HL-60 (cell line): ENCODE results near the gene APOL1.

ENCODE experiments used
- DNase-seq, 2 experiments: peaks; one replicate each; pipeline ENCODE4 v3.0.0-alpha.2; 2010 to 2020; ENCODE audit warnings: low read depth in 1 of 2, low spot score in 1 of 2
- H3K27ac ChIP-seq: fragments of 250-450 bp; sonication (Bioruptor Pico); replicated peaks from 2 replicates; pipeline ENCODE4 v1.5.1; 2020; ENCODE audit warnings: mild to moderate bottlenecking, moderate library complexity
- H3K27me3 ChIP-seq: fragments of 250-450 bp; sonication (Bioruptor Pico); 2 replicates; pipeline ENCODE4 v1.5.1; 2021; ENCODE audit warnings: mild to moderate bottlenecking, moderate library complexity; ENCODE audit not compliant: insufficient read depth, poor library complexity, severe bottlenecking
- H3K4me3 ChIP-seq: replicated peaks from 2 replicates; pipeline ENCODE4 v1.5.1; 2011; ENCODE audit warnings: mild to moderate bottlenecking, control low read depth, low read length; ENCODE audit not compliant: insufficient read depth
- CTCF ChIP-seq: IDR thresholded peaks from one replicate; pipeline ENCODE4 v1.5.1; 2011; ENCODE audit warnings: low read length, control low read depth, inconsistent platforms; ENCODE audit not compliant: insufficient read depth
- GABPA ChIP-seq: IDR thresholded peaks from 2 replicates; pipeline ENCODE4 v1.6.1; 2012; ENCODE audit warnings: low read depth
- POLR2AphosphoS5 ChIP-seq: IDR thresholded peaks from 2 replicates; pipeline ENCODE4 v1.6.1; 2012; ENCODE audit warnings: low read depth
- REST ChIP-seq: IDR thresholded peaks from 2 replicates; pipeline ENCODE4 v1.6.1; 2012; ENCODE audit warnings: low read depth; ENCODE audit not compliant: insufficient replicate concordance
- SPI1 ChIP-seq: IDR thresholded peaks from 2 replicates; pipeline ENCODE4 v1.6.1; 2012; ENCODE audit warnings: low read depth, mild to moderate bottlenecking, borderline replicate concordance

APOL1 gene

GRCh38 chr22:36302439-36303114 is 49.6 kb downstream of the APOL1 start:
- TF ChIP-seq CTCF (no peak), POLR2AphosphoS5 (0 out of 2 replicates have a peak, but pooled peaks have one; percentile 23)
- DNase-seq, result no peak
- no peak overlapping the region for H3K4me3 ChIP-seq
- no peaks in the 10 kb centered on the region for H3K27me3 ChIP-seq
- H3K27ac ChIP-seq, result no peak overlapping the region

GRCh38 chr22:36303115-36303467 is 50.2 kb downstream of the APOL1 start:
- Histone ChIP-seq H3K27me3 (no peaks in the 10 kb centered on the region), H3K4me3 (no peak overlapping the region), H3K27ac (no peak overlapping the region)
- TF ChIP-seq REST (no peak), GABPA (no peak), POLR2AphosphoS5 (no peak), SPI1 (no peak), CTCF (no peak)
- DNase-seq, result no peak

GRCh38 chr22:36303874-36304273 is 50.9 kb downstream of the APOL1 start:
- no peak for DNase-seq
- TF ChIP-seq POLR2AphosphoS5 (no peak), GABPA (no peak), SPI1 (no peak), CTCF (no peak), REST (no peak)
- H3K27me3 ChIP-seq, result no peaks in the 10 kb centered on the region
- H3K4me3 ChIP-seq, result no peak overlapping the region
- H3K27ac ChIP-seq, result no peak overlapping the region

- no peak for TF ChIP-seq GABPA
- TF ChIP-seq SPI1, result no peak
- no peak for TF ChIP-seq POLR2AphosphoS5
- TF ChIP-seq REST, result no peak
- TF ChIP-seq CTCF, result no peak
- H3K27ac ChIP-seq, result no peak overlapping the region
- H3K4me3 ChIP-seq, result no peak overlapping the region
- no peaks in the 10 kb centered on the region for H3K27me3 ChIP-seq
- no peak for DNase-seq
Measured at GRCh38 chr22:36304429-36304828, 51.5 kb downstream of the APOL1 start.
